Astrocyte (in vitro differentiated cells and primary cell): ENCODE data around the gene CHST6.

Experiments used
- CTCF ChIP-seq: IDR thresholded peaks from 2 replicates; pipeline ENCODE4 v1.5.1; 2011; ENCODE audit warnings: low read depth, mild to moderate bottlenecking, inconsistent platforms, low read length, moderate library complexity; ENCODE audit not compliant: insufficient read depth
- EZH2 ChIP-seq: IDR thresholded peaks from 2 replicates; pipeline ENCODE4 v1.6.1; 2012; ENCODE audit warnings: mild to moderate bottlenecking, low read length, inconsistent platforms; ENCODE audit not compliant: insufficient read depth

- TF ChIP-seq EZH2 (no peak), CTCF (no peak)
These were observed 9.1 kb downstream of the CHST6 start for GRCh38 chr16:75486014-75486675.
